K562 (cell line): ENCODE measurements around the gene ENG. TPM values are rescaled to one million over a fixed set of nuclear protein-coding genes. Genes with fewer than 3 reads are reported as not detected.

Source experiments
- ATAC-seq: fragments of 200-7000 bp; cut with Tn5 transposase; 3 replicates; pipeline ENCODE4 v1.9.1; 2020; ENCODE audit warnings: moderate library complexity
- BruUV-seq: library from RNA; stranded (reverse); fragments of 400-500 nt; replicated peaks from 2 replicates; lab custom pipeline; 2021; lab: Mats Ljungman, UMichigan
- CTCF ChIA-PET: fragments of 300-600 bp; formaldehyde crosslinking; extraction: SDS; loops from one replicate; lab custom pipeline; 2021; ENCODE audit warnings: low intra/inter-chr PET ratio; lab: Yijun Ruan, JAX
- POLR2A ChIA-PET: fragments of 300-600, 350-650 bp; sonication (Branson Sonifier 250); formaldehyde crosslinking; extraction: SDS; loops from one replicate; lab custom pipeline; 2021; ENCODE audit warnings: antibody characterized with exemption, inconsistent platforms; lab: Yijun Ruan, JAX
- DNase-seq, 4 experiments: peaks; one replicate each; pipeline versions ENCODE4 v3.0.0 to v3.0.0-alpha.2; 2011 to 2018; ENCODE audit warnings: low spot score in 3 of 4, mixed read lengths in 3 of 4; ENCODE audit errors: extremely low read depth in 1 of 4
- FAIRE-seq: peaks from 2 replicates; lab custom pipeline; 2011; peaks lifted over from hg19 to GRCh38; lab: Jason Lieb, UNC
- H2AFZ ChIP-seq: 2 replicates; pipeline ENCODE4 v1.6.0; 2011; ENCODE audit warnings: low read depth, low read length, control low read depth, inconsistent platforms
- H3K27ac ChIP-seq: fragments of 200-600 bp; 3 replicates; pipeline ENCODE4 v1.8.0; 2011; ENCODE audit warnings: low read depth, mild to moderate bottlenecking, control low read depth, inconsistent platforms, low read length, moderate library complexity, mixed read lengths; ENCODE audit errors: extremely low read depth
- H3K27me3 ChIP-seq, 2 experiments: fragments of 300-600 bp in 1 of 2; 2 replicates in 1 of 2; 3 replicates in 1 of 2; pipeline versions ENCODE4 v1.6.0 to v1.8.0; 2011; ENCODE audit warnings: inconsistent platforms in 2 of 2, low read length in 2 of 2, mild to moderate bottlenecking in 1 of 2, mixed read lengths in 1 of 2, moderate library complexity in 1 of 2; ENCODE audit not compliant: control insufficient read depth in 2 of 2, insufficient read depth in 2 of 2
- H3K36me3 ChIP-seq: fragments of 300-600 bp; 3 replicates; pipeline ENCODE4 v1.8.0; 2011; ENCODE audit warnings: mild to moderate bottlenecking, low read length, inconsistent platforms; ENCODE audit not compliant: control insufficient read depth, insufficient read depth
- H3K4me1 ChIP-seq, 2 experiments: fragments of 200-600 bp in 1 of 2; replicated peaks in 1 of 2; 2 replicates in 1 of 2; 3 replicates in 1 of 2; pipeline versions ENCODE4 v1.5.1 to v1.8.0; 2011; ENCODE audit warnings: inconsistent platforms in 2 of 2, low read length in 2 of 2, mild to moderate bottlenecking in 1 of 2, mixed read lengths in 1 of 2, moderate library complexity in 1 of 2; ENCODE audit not compliant: control insufficient read depth in 2 of 2, insufficient read depth in 2 of 2
- H3K4me2 ChIP-seq: 2 replicates; pipeline ENCODE4 v1.6.1; 2011; ENCODE audit warnings: low read length, control low read depth, inconsistent platforms, mixed read lengths; ENCODE audit not compliant: insufficient read depth
- H3K4me3 ChIP-seq: fragments of 200-600 bp; sonication (generic), shearing (Covaris generic); 2 replicates; pipeline ENCODE4 v1.5.1; 2016; ENCODE audit warnings: control low read depth, inconsistent platforms
- H3K79me2 ChIP-seq: fragments of 200-600 bp; 3 replicates; pipeline ENCODE4 v1.8.0; 2011; ENCODE audit warnings: low read length, inconsistent platforms; ENCODE audit not compliant: control insufficient read depth, insufficient read depth
- H3K9ac ChIP-seq, 2 experiments: 2 replicates each; pipeline versions ENCODE4 v1.6.0 to v1.6.1; 2011; ENCODE audit warnings: low read depth in 2 of 2, low read length in 2 of 2, control low read depth in 1 of 2, inconsistent platforms in 1 of 2, mild to moderate bottlenecking in 1 of 2, mixed read lengths in 1 of 2; ENCODE audit not compliant: insufficient read depth in 1 of 2
- H3K9me1 ChIP-seq: one replicate; pipeline ENCODE4 v1.6.0; 2011; ENCODE audit warnings: inconsistent platforms, mild to moderate bottlenecking, low read length, moderate library complexity; ENCODE audit not compliant: control insufficient read depth, insufficient read depth
- H3K9me3 ChIP-seq: replicated peaks from 2 replicates; pipeline ENCODE4 v1.5.1; 2011; ENCODE audit warnings: low read depth, low read length, inconsistent platforms; ENCODE audit not compliant: control insufficient read depth, insufficient read depth
- H4K20me1 ChIP-seq: replicated peaks from 2 replicates; pipeline ENCODE4 v1.6.1; 2011; ENCODE audit warnings: low read length, inconsistent platforms, mixed read lengths; ENCODE audit not compliant: control insufficient read depth, insufficient read depth
- ARHGAP35 ChIP-seq: fragments of 450-650 bp; IDR thresholded peaks from 2 replicates; pipeline ENCODE4 v1.6.1; 2018; ENCODE audit not compliant: partially characterized antibody
- ATF6 ChIP-seq: sonication (generic); formaldehyde crosslinking; IDR thresholded peaks from 2 replicates; pipeline ENCODE4 v1.4.0; 2020; ENCODE audit warnings: mild to moderate bottlenecking, missing genetic modification reagents
- ETV6 ChIP-seq, 3 experiments: fragments of 150-350 bp in 1 of 3; sonication (generic) in 1 of 3; formaldehyde crosslinking in 1 of 3; IDR thresholded peaks; 2 replicates each; pipeline versions ENCODE4 v1.6.1 to v1.8.0; 2014 to 2022; ENCODE audit warnings: borderline replicate concordance in 2 of 3, low read depth in 2 of 3, antibody characterized with exemption in 1 of 3, low read length in 1 of 3, mild to moderate bottlenecking in 1 of 3, missing genetic modification reagents in 1 of 3
- FOXP1 ChIP-seq: sonication (generic); formaldehyde crosslinking; IDR thresholded peaks from 2 replicates; pipeline ENCODE4 v1.8.0; 2022; ENCODE audit warnings: mild to moderate bottlenecking, missing genetic modification reagents
- MITF ChIP-seq: IDR thresholded peaks from 2 replicates; pipeline ENCODE4 v1.6.1; 2014; ENCODE audit warnings: antibody characterized with exemption
- MTA2 ChIP-seq: fragments of 450-650 bp; IDR thresholded peaks from 2 replicates; pipeline ENCODE4 v1.6.1; 2016; ENCODE audit warnings: low read depth
- PCBP1 ChIP-seq: fragments of 200-400 bp; formaldehyde crosslinking; IDR thresholded peaks from 2 replicates; pipeline ENCODE4 v1.6.1; 2018; ENCODE audit warnings: mild to moderate bottlenecking, low read depth, low read length; ENCODE audit not compliant: poor library complexity, severe bottlenecking
- PRDM10 ChIP-seq: fragments of 450-650 bp; IDR thresholded peaks from 2 replicates; pipeline ENCODE4 v1.6.1; 2018; ENCODE audit not compliant: partially characterized antibody
- PTRF ChIP-seq: fragments of 450-650 bp; IDR thresholded peaks from 2 replicates; pipeline ENCODE4 v1.6.1; 2016; ENCODE audit warnings: mild to moderate bottlenecking, missing genetic modification characterization, missing compliant biosample characterization
- RAD51 ChIP-seq: fragments of 450-650 bp; IDR thresholded peaks from 2 replicates; pipeline ENCODE4 v1.7.1; 2016; ENCODE audit warnings: low read depth, mild to moderate bottlenecking, borderline replicate concordance
- TRIM28 ChIP-seq: fragments of 450-650 bp; IDR thresholded peaks from 2 replicates; pipeline ENCODE4 v1.6.1; 2017
- ZNF274 ChIP-seq: IDR thresholded peaks from 2 replicates; pipeline ENCODE4 v1.6.1; 2011; ENCODE audit warnings: low read depth, mild to moderate bottlenecking, low read length, moderate library complexity, borderline replicate concordance
- ZNF511 ChIP-seq: sonication (generic); formaldehyde crosslinking; IDR thresholded peaks from 2 replicates; pipeline ENCODE4 v1.8.0; 2022; ENCODE audit warnings: mild to moderate bottlenecking, missing genetic modification reagents
- ZNF79 ChIP-seq: fragments of 250-450 bp; sonication (Bioruptor Pico); IDR thresholded peaks from 2 replicates; pipeline ENCODE4 v1.4.0; 2020; ENCODE audit warnings: low read depth, mild to moderate bottlenecking, moderate library complexity
- WGBS: fragments of 100-300 bp; shearing (Covaris generic); methylation state at CpG from one replicate; pipeline ENCODE4 v1.1.6; 2016; ENCODE audit warnings: low coverage, mixed read lengths; ENCODE audit not compliant: insufficient coverage; ENCODE audit errors: missing lambda C conversion rate; 5-methylcytosine and 5-hydroxymethylcytosine counted together
- in situ Hi-C: fragments of 300-500 bp; cut with MboI; formaldehyde crosslinking; loops from 4 replicates; pipeline ENCODE4 v1.15.0; 2018; ENCODE audit warnings: inconsistent platforms, mixed read lengths
- intact Hi-C: fragments of 100-400 bp; cut with micrococcal nuclease; formaldehyde crosslinking; loops from 2 replicates; pipeline ENCODE4 v1.14.2; 2022
- polyA plus RNA-seq, 8 experiments: library from polyadenylated mRNA; depleted of rRNA in 4 of 8; stranded (reverse) in 5 of 8; unstranded in 3 of 8; fragments of >200 nt; fragmentation: Nextera tagmentation in 2 of 8; fragmentation: Illumina TruSeq in 1 of 8; extraction: Ambion mirVana in 2 of 8; extraction: Trizol in 1 of 8; gene quantifications; 2 replicates each; pipeline versions ENCODE4 v1.2.1 to v1.2.3, GENCODE V29; 2011 to 2014; ENCODE audit warnings: inconsistent platforms in 1 of 8, missing spikeins in 1 of 8
- total RNA-seq, 7 experiments: library from RNA; depleted of rRNA in 6 of 7; stranded (reverse); fragments of >200 nt in 6 of 7; fragmentation: Illumina TruSeq in 2 of 7; extraction: Trizol in 2 of 7; gene quantifications; 2 replicates each; pipeline versions ENCODE4 v1.2.1 to v1.2.3, GENCODE V29; 2011 to 2021; ENCODE audit warnings: low replicate concordance in 1 of 7

ENG gene
- total and polyA plus RNA-seq, 9 of the 15 experiments (the other 6 are each of a cell fraction or from before 2014, with no cell fraction given) = 0.04 to 0.40 (median 0.14) TPM; not detected in 1

- Histone ChIP-seq H3K9ac (no peak overlapping the region), H3K4me2 (no peak overlapping the region), H3K9me1 (no peaks in the 10 kb centered on the region), H3K27ac (no peak overlapping the region), H3K4me1 (peaks cover 8 to 32% of the 10 kb centered on the region in 2 experiments; a peak in 4 of 5 replicates), H3K4me3 (no peak overlapping the region), H4K20me1 (no peaks in the 10 kb centered on the region), H2AFZ (no peak overlapping the region), H3K9me3 (no peaks in the 10 kb centered on the region), H3K27me3 (no peaks in the 10 kb centered on the region), H3K36me3 (no peaks in the 10 kb centered on the region), H3K79me2 (no peaks in the 10 kb centered on the region)
- POLR2A ChIA-PET = no interaction called here
- WGBS = 63% methylated on average over 4 of the region's 4 CpGs
- ATAC-seq (no peak), DNase-seq (no peak), FAIRE-seq (peak; percentile 61)
- in situ Hi-C loops (no loop called here), intact Hi-C loops (no loop called here)
- BruUV-seq = no TSS peak
- CTCF ChIA-PET = no interaction called here
- no peak for TF ChIP-seq ZNF274
- TF ChIP-seq MTA2 = no peak
- TF ChIP-seq PRDM10 = no peak
- TF ChIP-seq ATF6 = no peak
- TF ChIP-seq MITF = no peak
- TF ChIP-seq FOXP1 (CRISPR knock-in tag) = no peak
- no peak for TF ChIP-seq RAD51
- TF ChIP-seq ZNF511 = no peak
- TF ChIP-seq ARHGAP35 = no peak
- no peak for TF ChIP-seq PCBP1
- TF ChIP-seq ETV6 (IDR thresholded peaks at IDR 0.05; ENCODE audit: borderline replicate concordance in 1 of 2, low read depth in 2 of 2, low read length in 1 of 2) = no peak
- no peak for TF ChIP-seq ETV6 (CRISPR knock-in tag; IDR thresholded peaks at IDR 0.05; ENCODE audit: borderline replicate concordance)
- no peak for TF ChIP-seq ZNF79 (CRISPR knock-in tag)
- no peak for TF ChIP-seq PTRF (tag)
- no peak for TF ChIP-seq TRIM28
Observed at GRCh38 chr9:127822108-127822507, 32.4 kb downstream of the ENG start.
